ENCODE data around the gene SLC29A3.

DNA sequence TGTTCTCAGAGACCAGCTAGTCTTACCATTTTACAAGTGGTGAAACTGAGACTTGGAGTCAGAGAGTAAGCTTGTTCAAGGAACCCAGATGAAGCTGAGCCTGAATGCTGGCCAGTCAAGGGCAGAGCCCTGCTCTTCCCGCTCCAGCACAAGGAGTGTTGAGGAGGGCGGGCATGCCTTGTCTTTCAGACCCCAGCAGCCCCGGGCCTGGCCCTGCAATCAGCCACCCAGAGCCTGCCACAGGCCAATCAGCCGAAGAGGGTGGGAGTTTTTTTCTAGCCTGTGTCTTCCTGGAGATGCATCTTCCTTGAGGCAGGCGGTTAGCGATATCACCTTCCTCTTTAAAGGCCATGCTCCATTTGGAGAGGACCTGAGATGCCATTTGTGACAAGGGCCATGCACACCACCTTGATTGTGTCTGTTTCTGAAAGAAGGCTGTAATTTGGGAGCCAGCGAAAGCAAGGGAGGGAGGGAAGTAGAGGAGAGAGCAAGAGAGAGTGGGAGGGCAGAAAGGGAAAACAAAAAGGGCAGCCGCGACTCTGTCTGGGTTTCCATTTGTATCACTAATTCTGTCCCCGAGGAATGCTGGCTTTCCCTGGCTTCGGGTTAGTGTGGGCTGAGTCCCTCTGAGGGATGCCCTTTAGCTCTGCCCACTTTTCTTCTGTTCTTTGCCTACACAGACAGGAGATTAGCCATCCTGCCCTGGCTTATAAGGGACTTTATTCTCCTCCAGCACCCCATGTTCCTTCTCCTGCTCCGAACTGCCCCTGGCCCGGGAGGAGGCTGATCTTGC is 85.6 kb downstream of the SLC29A3 start:
- TF ChIP-seq, protein P1, sequence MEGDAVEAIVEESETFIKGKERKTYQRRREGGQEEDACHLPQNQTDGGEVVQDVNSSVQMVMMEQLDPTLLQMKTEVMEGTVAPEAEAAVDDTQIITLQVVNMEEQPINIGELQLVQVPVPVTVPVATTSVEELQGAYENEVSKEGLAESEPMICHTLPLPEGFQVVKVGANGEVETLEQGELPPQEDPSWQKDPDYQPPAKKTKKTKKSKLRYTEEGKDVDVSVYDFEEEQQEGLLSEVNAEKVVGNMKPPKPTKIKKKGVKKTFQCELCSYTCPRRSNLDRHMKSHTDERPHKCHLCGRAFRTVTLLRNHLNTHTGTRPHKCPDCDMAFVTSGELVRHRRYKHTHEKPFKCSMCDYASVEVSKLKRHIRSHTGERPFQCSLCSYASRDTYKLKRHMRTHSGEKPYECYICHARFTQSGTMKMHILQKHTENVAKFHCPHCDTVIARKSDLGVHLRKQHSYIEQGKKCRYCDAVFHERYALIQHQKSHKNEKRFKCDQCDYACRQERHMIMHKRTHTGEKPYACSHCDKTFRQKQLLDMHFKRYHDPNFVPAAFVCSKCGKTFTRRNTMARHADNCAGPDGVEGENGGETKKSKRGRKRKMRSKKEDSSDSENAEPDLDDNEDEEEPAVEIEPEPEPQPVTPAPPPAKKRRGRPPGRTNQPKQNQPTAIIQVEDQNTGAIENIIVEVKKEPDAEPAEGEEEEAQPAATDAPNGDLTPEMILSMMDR (optimal IDR thresholded peaks at IDR 0.05 in 1 of 3, IDR thresholded peaks at IDR 0.05 in 1 of 3, conservative IDR thresholded peaks at IDR 0.05 in 1 of 3; ENCODE audit: extremely low read depth in 1 of 3, insufficient read depth in 2 of 3, low read length in 3 of 3) = no peak
- TF ChIP-seq EZH2 (IDR thresholded peaks at IDR 0.05; ENCODE audit: low read length) = no peak
